ENCODE measurements around the gene SLC7A10.

Gene SLC7A10

DNA sequence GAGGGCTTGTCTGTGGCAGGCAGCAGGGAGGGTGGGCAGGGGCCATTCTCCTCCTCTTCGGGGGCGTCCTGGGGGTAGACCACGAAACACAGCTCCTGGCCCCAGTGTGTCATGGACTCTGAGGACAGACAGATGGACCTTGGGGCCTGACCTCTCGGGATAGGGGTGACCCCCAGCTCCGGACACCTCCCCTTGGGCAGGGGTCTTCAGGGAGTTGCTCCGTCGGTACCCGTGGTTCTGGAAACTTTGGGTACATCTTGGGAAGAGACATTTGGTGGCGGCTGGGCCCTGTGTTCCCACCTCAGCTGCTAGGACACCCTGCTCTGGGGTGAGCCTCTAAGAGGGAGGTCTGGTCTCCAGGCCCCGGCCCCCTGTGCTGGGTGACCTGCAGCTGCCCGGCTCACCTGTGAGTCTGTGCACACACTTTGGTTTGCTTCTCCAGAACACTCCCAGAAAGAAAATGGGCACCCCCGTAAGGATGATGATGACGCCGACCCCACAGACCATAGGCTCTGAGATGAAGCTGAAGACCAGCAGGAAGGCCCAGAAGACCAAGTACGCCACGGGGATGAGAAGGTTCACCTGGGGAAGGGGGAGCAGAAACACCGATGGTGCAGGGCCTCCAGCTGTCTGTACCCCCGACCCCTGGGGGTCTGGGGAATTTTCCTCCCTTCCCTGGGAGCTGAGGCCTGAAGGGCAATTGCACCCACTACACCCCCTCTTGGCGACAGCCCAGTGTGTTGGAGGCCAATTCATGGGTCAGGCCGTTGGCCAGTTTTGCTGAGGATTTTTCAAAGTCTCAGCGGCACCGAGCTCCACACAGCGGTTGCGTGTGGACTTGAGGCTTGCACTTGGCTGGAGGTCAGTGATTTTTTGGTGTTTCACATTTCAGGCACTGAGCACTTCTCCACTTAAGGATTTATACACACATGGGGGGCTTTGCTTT, 16.5 kb downstream of the SLC7A10 start:
- Histone ChIP-seq H3K36me3 (ENCODE audit: control insufficient read depth, low read depth, low read length) (peaks cover 5% of the 10 kb centered on the region), H3K9ac (ENCODE audit: low read length) (no peak overlapping the region), H3K4me3 (ENCODE audit: low read length) (no peak overlapping the region), H3K27me3 (ENCODE audit: control insufficient read depth, insufficient read depth, low read length) (no peaks in the 10 kb centered on the region), H3K4me1 (ENCODE audit: control insufficient read depth, low read depth, low read length) (no peaks in the 10 kb centered on the region), H3K27ac (ENCODE audit: low read length) (no peak overlapping the region), H3K9me3 (ENCODE audit: control insufficient read depth, low read depth, low read length) (no peaks in the 10 kb centered on the region)

DNA sequence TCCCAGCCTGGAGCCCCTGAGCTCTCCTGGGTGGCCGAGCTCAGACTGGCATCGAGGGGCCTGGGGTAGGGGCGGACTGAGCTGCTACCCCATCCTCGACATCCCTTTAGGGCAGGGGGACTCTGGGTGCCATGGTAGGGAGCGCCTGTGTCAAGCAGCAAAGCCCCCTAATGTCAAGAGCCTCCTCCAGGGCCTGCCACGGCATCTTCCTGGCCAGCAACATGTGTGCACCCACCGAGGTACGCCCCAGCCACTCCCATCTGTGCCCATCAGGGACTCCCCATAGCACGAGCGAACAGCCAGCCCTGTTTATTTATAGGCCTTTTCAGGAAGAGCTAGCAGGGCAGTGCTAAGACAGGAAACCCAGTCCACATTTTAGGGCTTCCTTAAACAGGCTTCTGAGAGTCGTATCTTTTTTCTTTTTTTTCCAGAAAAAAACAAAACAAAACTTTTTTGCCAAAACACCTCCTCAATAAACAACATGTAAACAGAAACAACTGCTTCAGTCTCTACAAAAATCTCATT, 17.2 kb downstream of the SLC7A10 start:
- Histone ChIP-seq H3K4me1 (ENCODE audit: control insufficient read depth, low read depth, low read length) (no peaks in the 10 kb centered on the region), H3K36me3 (ENCODE audit: control insufficient read depth, low read depth, low read length) (peaks cover 5% of the 10 kb centered on the region), H3K27me3 (ENCODE audit: control insufficient read depth, insufficient read depth, low read length) (no peaks in the 10 kb centered on the region), H3K4me3 (ENCODE audit: low read length) (no peak overlapping the region), H3K9me3 (ENCODE audit: control insufficient read depth, low read depth, low read length) (no peaks in the 10 kb centered on the region), H3K27ac (ENCODE audit: low read length) (no peak overlapping the region), H3K9ac (ENCODE audit: low read length) (no peak overlapping the region)

DNA sequence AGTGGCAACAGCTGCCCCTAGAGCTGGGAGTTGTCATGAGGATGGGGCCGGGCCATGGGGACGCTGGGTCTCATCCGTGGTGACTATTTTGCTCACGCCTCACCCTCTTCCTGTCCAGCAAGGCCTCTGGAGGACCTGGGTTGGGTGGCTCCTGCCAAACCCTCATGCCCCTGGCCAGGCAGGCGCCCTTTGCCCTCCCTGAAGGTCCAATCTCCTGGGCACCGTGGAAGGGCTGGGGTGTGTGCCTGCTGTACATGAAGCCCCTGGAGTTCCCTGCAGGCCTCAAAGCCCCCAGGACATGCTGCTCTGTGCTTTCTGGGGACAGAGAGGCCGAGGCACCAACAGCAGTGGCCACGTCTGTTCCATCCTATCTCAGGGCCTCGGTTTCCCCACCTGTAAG, 17.7 kb downstream of the SLC7A10 start:
- H3K9ac ChIP-seq (ENCODE audit: low read length), result no peak overlapping the region
- peaks cover 8% of the 10 kb centered on the region for H3K36me3 ChIP-seq (ENCODE audit: control insufficient read depth, low read depth, low read length)

DNA sequence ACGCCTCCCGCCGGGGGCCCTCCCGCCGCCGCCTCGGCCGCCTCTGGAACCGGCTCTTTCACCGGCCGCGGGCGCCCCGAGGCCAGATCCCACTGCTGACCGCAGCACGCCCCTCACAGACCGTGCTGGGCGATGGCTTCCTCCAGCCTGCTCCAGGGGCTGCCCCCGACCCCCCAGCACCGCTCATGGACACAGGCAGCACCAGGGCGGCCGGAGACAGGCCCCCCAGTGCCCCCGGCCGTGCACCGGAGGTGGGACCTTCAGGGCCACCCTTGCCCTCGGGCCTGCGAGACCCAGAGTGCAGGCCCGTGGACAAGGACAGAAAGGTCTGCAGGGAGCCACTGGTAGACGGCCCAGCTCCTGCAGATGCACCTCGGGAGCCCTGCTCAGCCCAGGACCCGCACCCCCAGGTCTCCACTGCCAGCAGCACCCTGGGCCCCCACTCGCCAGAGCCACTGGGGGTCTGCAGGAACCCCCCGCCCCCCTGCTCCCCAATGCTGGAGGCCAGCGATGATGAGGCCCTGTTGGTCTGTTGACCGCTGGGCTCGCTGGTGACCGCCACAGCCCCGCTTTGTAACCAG, 18.5 kb downstream of the SLC7A10 start:
- H3K36me3 ChIP-seq (ENCODE audit: control insufficient read depth, low read depth, low read length), result peaks cover 8% of the 10 kb centered on the region
- H3K9ac ChIP-seq (ENCODE audit: low read length), result no peak overlapping the region
- no peaks in the 10 kb centered on the region for H3K27me3 ChIP-seq (ENCODE audit: control insufficient read depth, insufficient read depth, low read length)
- H3K4me1 ChIP-seq (ENCODE audit: control insufficient read depth, low read depth, low read length), result no peaks in the 10 kb centered on the region
- no peak overlapping the region for H3K27ac ChIP-seq (ENCODE audit: low read length)
- H3K4me3 ChIP-seq (ENCODE audit: low read length), result no peak overlapping the region
- H3K9me3 ChIP-seq (ENCODE audit: control insufficient read depth, low read depth, low read length), result no peaks in the 10 kb centered on the region

More for the DNA sequence above, 17.7 kb downstream of the SLC7A10 start:
- no peaks in the 10 kb centered on the region for H3K4me1 ChIP-seq (ENCODE audit: control insufficient read depth, low read depth, low read length)
- H3K4me3 ChIP-seq (ENCODE audit: low read length), result no peak overlapping the region
- H3K27me3 ChIP-seq (ENCODE audit: control insufficient read depth, insufficient read depth, low read length), result no peaks in the 10 kb centered on the region
- H3K9me3 ChIP-seq (ENCODE audit: control insufficient read depth, low read depth, low read length), result no peaks in the 10 kb centered on the region
- no peak overlapping the region for H3K27ac ChIP-seq (ENCODE audit: low read length)

DNA sequence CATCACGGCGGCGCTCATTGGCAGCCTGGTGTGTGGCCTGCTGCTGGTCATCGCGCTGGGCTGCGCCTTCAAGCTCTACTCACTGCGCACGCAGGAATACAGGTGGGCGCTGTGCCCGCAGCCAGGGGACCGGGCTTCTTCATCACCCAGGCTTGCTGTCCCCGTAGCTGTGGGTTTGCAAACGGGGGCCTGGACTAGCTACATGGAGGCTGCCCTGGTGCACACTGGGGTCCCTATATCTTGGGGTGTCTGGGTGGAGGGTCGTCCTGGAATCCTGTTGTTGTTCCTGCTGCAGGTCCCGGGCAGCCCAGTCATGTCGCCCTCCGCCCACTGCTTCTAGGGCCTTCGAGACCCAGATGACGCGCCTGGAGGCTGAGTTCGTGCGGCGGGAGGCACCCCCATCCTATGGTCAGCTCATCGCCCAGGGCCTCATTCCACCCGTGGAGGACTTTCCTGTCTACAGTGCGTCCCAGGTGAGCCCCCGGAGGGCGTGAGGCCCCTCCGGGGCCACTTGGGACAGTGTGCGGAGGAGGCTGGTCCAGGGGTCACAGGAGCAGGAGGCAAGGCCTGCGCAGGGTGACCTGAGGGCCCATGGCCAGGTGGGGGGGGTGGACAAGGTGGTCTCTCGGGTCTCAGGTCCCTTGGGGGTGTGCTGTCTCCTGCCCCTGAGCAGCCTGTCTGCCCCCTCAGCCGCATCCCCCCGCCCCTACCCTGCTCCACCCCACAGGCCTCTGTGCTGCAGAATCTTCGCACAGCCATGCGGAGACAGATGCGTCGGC, 19.2 kb downstream of the SLC7A10 start:
- Histone ChIP-seq H3K9me3 (ENCODE audit: control insufficient read depth, low read depth, low read length) (no peaks in the 10 kb centered on the region), H3K27me3 (ENCODE audit: control insufficient read depth, insufficient read depth, low read length) (no peaks in the 10 kb centered on the region), H3K9ac (ENCODE audit: low read length) (no peak overlapping the region), H3K36me3 (ENCODE audit: control insufficient read depth, low read depth, low read length) (peaks cover 8% of the 10 kb centered on the region), H3K4me3 (ENCODE audit: low read length) (no peak overlapping the region), H3K27ac (ENCODE audit: low read length) (no peak overlapping the region), H3K4me1 (ENCODE audit: control insufficient read depth, low read depth, low read length) (no peaks in the 10 kb centered on the region)

DNA sequence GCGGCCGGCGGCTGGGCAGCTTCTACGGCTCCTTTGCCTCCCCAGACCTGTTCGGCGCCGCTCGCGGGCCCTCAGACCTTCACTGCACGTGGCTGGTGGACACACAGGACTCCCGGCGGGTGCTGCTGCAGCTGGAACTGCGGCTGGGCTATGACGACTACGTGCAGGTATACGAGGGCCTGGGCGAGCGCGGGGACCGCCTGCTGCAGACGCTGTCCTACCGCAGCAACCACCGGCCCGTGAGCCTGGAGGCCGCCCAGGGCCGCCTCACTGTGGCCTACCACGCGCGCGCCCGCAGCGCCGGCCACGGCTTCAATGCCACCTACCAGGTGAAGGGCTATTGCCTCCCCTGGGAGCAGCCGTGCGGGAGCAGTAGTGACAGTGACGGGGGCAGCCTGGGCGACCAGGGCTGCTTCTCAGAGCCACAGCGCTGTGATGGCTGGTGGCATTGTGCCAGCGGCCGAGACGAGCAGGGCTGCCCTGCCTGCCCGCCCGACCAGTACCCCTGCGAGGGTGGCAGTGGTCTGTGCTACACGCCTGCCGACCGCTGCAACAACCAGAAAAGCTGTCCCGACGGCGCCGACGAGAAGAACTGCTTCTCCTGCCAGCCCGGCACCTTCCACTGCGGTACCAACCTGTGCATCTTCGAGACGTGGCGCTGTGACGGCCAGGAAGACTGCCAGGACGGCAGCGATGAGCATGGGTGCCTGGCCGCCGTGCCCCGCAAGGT, 20.0 kb downstream of the SLC7A10 start:
- Histone ChIP-seq H3K9me3 (ENCODE audit: control insufficient read depth, low read depth, low read length) (no peaks in the 10 kb centered on the region), H3K9ac (ENCODE audit: low read length) (no peak overlapping the region), H3K27ac (ENCODE audit: low read length) (no peak overlapping the region), H3K4me3 (ENCODE audit: low read length) (no peak overlapping the region), H3K27me3 (ENCODE audit: control insufficient read depth, insufficient read depth, low read length) (no peaks in the 10 kb centered on the region), H3K4me1 (ENCODE audit: control insufficient read depth, low read depth, low read length) (no peaks in the 10 kb centered on the region), H3K36me3 (ENCODE audit: control insufficient read depth, low read depth, low read length) (peaks cover 8% of the 10 kb centered on the region)

DNA sequence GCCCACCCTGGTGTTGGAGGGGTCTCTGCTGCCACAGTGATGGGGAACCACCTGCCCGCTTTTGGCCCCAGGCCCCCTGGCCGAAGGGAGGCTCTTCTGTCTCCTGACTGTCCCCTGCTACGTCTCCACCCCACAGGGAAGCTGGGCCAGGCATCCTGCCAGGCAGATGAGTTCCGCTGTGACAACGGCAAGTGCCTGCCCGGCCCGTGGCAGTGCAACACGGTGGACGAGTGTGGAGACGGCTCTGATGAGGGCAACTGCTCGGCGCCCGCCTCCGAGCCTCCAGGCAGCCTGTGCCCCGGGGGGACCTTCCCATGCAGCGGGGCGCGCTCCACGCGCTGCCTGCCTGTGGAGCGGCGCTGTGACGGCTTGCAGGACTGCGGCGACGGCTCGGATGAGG, 20.5 kb downstream of the SLC7A10 start:
- H3K27ac ChIP-seq (ENCODE audit: low read length), result no peak overlapping the region
- H3K36me3 ChIP-seq (ENCODE audit: control insufficient read depth, low read depth, low read length), result peaks cover 8% of the 10 kb centered on the region
- no peaks in the 10 kb centered on the region for H3K9me3 ChIP-seq (ENCODE audit: control insufficient read depth, low read depth, low read length)
- H3K4me1 ChIP-seq (ENCODE audit: control insufficient read depth, low read depth, low read length), result no peaks in the 10 kb centered on the region
- H3K9ac ChIP-seq (ENCODE audit: low read length), result no peak overlapping the region
- H3K27me3 ChIP-seq (ENCODE audit: control insufficient read depth, insufficient read depth, low read length), result no peaks in the 10 kb centered on the region
- no peak overlapping the region for H3K4me3 ChIP-seq (ENCODE audit: low read length)

DNA sequence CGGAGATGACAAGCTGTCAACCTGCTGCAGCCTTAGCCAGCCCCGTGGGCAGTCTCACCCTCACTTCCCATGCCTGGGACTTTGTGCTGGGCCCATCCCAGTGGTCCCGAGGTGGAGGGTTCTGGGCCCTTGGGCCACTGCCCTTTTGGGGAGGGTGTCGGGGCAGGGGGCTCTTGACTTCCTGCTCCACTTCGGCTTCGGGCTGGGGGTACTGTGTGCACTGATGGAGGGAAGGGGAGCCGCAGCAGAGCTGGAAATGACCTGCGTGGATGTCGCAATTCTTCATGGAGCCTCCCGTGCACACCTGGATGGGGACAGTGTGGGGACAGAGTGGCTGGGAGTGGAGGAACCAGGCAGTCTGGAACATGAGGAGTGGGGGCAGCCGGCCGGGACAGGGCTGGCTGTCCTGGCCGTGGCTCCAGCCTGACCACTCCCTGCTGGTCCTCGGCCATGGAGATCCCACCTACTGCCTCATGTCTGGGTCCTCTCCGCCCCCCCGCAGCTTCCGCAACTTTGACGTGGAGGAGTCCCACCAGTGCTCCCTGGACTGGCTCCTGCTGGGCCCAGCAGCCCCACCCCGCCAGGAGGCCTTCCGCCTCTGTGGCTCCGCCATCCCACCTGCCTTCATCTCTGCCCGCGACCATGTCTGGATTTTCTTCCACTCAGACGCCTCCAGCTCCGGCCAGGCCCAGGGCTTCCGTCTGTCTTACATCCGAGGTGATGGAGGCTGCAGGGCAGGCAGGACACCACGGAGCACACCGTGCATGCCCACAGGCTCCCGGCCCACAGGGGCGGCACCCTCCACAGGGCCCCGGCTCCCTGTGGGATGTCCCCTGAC, 21.3 kb downstream of the SLC7A10 start:
- no peak overlapping the region for H3K4me3 ChIP-seq (ENCODE audit: low read length)
- H3K36me3 ChIP-seq (ENCODE audit: control insufficient read depth, low read depth, low read length), result peaks cover 8% of the 10 kb centered on the region
- H3K9ac ChIP-seq (ENCODE audit: low read length), result no peak overlapping the region
- H3K27me3 ChIP-seq (ENCODE audit: control insufficient read depth, insufficient read depth, low read length), result no peaks in the 10 kb centered on the region
- H3K9me3 ChIP-seq (ENCODE audit: control insufficient read depth, low read depth, low read length), result no peaks in the 10 kb centered on the region
- H3K27ac ChIP-seq (ENCODE audit: low read length), result no peak overlapping the region
- no peaks in the 10 kb centered on the region for H3K4me1 ChIP-seq (ENCODE audit: control insufficient read depth, low read depth, low read length)

DNA sequence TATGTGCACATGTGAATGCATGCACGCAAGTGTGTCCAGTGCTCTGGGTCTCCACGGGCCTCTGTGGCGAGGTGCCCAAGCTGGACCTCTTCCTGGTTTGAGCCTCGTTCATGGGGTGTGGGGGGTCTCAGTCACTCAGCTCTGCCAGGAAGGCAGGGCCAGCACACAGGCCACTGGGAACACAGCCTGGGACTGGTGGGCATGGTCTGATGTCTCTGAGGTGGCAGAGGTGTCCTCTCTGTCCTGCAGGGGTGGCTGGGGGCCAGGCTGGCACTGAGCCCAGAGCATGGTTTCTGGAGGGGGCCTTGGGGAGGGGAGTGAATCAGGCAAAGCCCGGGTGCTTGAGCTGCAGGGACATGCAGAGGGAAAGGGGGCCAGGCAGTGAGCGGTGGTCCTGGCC, 22.1 kb downstream of the SLC7A10 start:
- Histone ChIP-seq H3K36me3 (ENCODE audit: control insufficient read depth, low read depth, low read length) (peaks cover 8% of the 10 kb centered on the region), H3K4me1 (ENCODE audit: control insufficient read depth, low read depth, low read length) (no peaks in the 10 kb centered on the region), H3K9ac (ENCODE audit: low read length) (no peak overlapping the region), H3K27ac (ENCODE audit: low read length) (no peak overlapping the region), H3K4me3 (ENCODE audit: low read length) (no peak overlapping the region), H3K9me3 (ENCODE audit: control insufficient read depth, low read depth, low read length) (no peaks in the 10 kb centered on the region), H3K27me3 (ENCODE audit: control insufficient read depth, insufficient read depth, low read length) (no peaks in the 10 kb centered on the region)

Measured in iPS-18a (cell line).